IPS-18a (cell line): ENCODE data around the gene PITRM1.

Experiments
- H3K27ac ChIP-seq: one replicate; pipeline ENCODE4 v1.5.1; 2013; ENCODE audit warnings: low read length
- H3K27me3 ChIP-seq: one replicate; pipeline ENCODE4 v1.6.1; 2013; ENCODE audit warnings: mild to moderate bottlenecking, low read length; ENCODE audit not compliant: control insufficient read depth, insufficient read depth
- H3K36me3 ChIP-seq: one replicate; pipeline ENCODE4 v1.6.1; 2013; ENCODE audit warnings: low read depth, low read length; ENCODE audit not compliant: control insufficient read depth
- H3K4me1 ChIP-seq: one replicate; pipeline ENCODE4 v1.6.1; 2013; ENCODE audit warnings: low read depth, low read length; ENCODE audit not compliant: control insufficient read depth
- H3K4me3 ChIP-seq: one replicate; pipeline ENCODE4 v1.5.1; 2013; ENCODE audit warnings: low read length
- H3K9ac ChIP-seq: one replicate; pipeline ENCODE4 v1.6.1; 2013; ENCODE audit warnings: mild to moderate bottlenecking, low read length, moderate library complexity
- H3K9me3 ChIP-seq: one replicate; pipeline ENCODE4 v1.6.1; 2013; ENCODE audit warnings: low read depth, low read length; ENCODE audit not compliant: control insufficient read depth

Gene PITRM1

DNA sequence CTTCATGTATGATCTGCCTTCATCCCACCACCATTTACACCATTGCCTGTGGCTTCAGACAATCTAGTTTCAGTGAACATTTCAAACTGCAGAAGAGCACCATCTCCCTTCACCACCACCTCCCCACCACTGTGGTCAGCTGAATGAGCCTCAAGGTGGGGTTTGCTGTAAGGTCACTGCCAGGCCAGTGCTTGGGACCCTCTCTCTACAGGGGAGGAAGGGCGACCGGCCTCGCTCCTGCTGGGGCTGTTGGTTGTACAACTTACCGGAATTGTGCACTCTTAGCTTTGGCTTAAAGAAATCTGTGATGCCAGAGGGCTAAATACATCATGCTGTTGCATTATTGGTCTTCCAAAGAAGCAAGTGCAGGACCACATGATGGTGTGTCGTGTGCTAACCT is 78.6 kb downstream of the PITRM1 start:
- Histone ChIP-seq H3K27ac (no peak overlapping the region), H3K9ac (no peak overlapping the region), H3K36me3 (no peaks in the 10 kb centered on the region), H3K27me3 (no peaks in the 10 kb centered on the region), H3K4me3 (no peak overlapping the region), H3K9me3 (no peaks in the 10 kb centered on the region), H3K4me1 (peaks cover 15% of the 10 kb centered on the region)

GRCh38 chr10:3091921-3092320 is 80.7 kb downstream of the PITRM1 start:
- H3K4me1 ChIP-seq: peaks cover 15% of the 10 kb centered on the region

DNA sequence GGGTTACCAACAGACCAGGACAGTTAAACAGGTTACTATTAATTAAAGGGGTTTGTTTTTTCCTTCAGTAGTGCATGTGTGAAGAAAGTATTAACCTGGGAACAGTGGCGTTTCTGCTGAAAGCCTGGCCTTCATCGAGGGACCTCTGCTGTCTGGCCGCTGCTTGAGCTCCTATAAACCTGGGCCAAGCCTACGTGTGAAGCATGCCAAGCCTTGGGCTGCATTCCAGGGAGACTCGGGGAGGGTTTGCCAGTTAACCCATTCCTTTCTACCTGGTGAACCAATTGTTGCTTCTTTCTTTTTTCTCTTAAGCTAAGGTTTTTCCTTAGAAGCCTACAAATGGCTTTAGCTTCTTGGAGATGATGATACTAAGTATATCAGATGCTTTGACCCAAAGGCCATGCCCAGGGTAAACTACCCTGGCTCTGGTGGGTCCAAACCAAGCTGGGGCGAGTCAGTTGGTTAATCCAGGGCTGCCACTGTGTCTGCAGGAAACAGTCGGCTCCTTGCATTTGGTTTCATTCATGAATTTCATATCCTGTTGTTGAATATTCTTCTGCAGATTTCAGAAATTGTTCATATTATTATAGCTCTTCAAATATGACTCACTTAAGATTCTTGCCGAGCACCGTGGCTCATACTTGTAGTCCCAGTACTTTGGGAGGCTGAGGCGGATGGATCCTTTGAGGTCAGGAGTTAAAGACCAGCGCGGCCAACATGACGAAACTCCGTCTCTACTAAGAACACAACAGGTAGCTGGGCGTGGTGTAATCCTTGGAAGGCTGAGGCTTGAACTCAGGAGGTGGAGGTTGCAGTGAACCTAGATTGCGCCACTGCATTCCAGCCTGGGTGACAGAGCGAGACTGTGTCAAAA is 81.4 kb downstream of the PITRM1 start:
- no peaks in the 10 kb centered on the region for H3K36me3 ChIP-seq
- H3K4me1 ChIP-seq: peaks cover 15% of the 10 kb centered on the region
- no peak overlapping the region for H3K27ac ChIP-seq
- H3K4me3 ChIP-seq: no peak overlapping the region
- no peaks in the 10 kb centered on the region for H3K27me3 ChIP-seq
- H3K9ac ChIP-seq: no peak overlapping the region
- H3K9me3 ChIP-seq: no peaks in the 10 kb centered on the region

More at GRCh38 chr10:3091921-3092320, 80.7 kb downstream of the PITRM1 start:
- Histone ChIP-seq H3K9me3 (no peaks in the 10 kb centered on the region), H3K9ac (no peak overlapping the region), H3K27me3 (no peaks in the 10 kb centered on the region), H3K36me3 (no peaks in the 10 kb centered on the region), H3K27ac (no peak overlapping the region), H3K4me3 (no peak overlapping the region)

DNA sequence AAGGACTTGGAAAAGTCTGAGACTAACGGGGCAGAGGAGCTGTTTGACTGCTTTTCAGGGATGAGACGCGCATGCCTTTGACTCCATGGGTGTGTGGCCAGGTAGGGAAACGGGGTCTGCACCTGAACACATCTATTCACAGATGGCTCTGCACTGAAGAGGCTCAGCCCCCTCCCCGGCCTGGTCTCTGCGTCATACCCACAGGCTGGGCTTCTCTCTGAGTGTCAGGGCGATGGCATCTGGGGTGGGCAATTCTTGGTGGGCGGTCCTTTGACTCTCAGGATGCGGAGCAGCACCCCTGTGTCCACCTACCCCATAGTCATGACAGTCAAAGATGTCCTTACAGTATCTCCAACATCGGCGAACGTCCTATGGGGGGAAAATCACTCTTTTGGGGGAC is 82.2 kb downstream of the PITRM1 start:
- H3K27ac ChIP-seq: no peak overlapping the region
- H3K27me3 ChIP-seq: no peaks in the 10 kb centered on the region
- H3K36me3 ChIP-seq: no peaks in the 10 kb centered on the region
- H3K9ac ChIP-seq: no peak overlapping the region
- H3K9me3 ChIP-seq: no peaks in the 10 kb centered on the region
- no peak overlapping the region for H3K4me3 ChIP-seq
- peaks cover 11% of the 10 kb centered on the region for H3K4me1 ChIP-seq
